H1 (cell line): ENCODE measurements around the gene SERPINB5. TPM values are rescaled to one million over a fixed set of nuclear protein-coding genes. Genes with fewer than 3 reads are reported as not detected.

Experiments used
- ASH2L ChIP-seq: fragments of 200-600, 300-600 bp; sonication (generic); IDR thresholded peaks from one replicate; pipeline ENCODE4 v1.7.1; 2017; ENCODE audit warnings: low read length
- BACH1 ChIP-seq: IDR thresholded peaks from 2 replicates; pipeline ENCODE4 v1.6.1; 2012; ENCODE audit warnings: low read length, improper control_type of control experiment
- CBX5 ChIP-seq: fragments of 300-800, 300-1000 bp; sonication (generic); IDR thresholded peaks from 2 replicates; pipeline ENCODE4 v1.7.1; 2016; ENCODE audit warnings: antibody characterized with exemption, low read length, low read depth
- CBX8 ChIP-seq: fragments of 300-800, 300-1000 bp; sonication (generic); IDR thresholded peaks from 2 replicates; pipeline ENCODE4 v1.7.1; 2016; ENCODE audit warnings: low read depth, low read length, borderline replicate concordance
- EZH2 ChIP-seq: fragments of 200-600 bp; sonication (generic); IDR thresholded peaks from 2 replicates; pipeline ENCODE4 v1.7.1; 2012; ENCODE audit warnings: low read depth, mild to moderate bottlenecking, moderate library complexity, low read length, inconsistent platforms; ENCODE audit not compliant: severe bottlenecking
- GABPA ChIP-seq: IDR thresholded peaks from 2 replicates; pipeline ENCODE4 v1.6.1; 2011; ENCODE audit warnings: mild to moderate bottlenecking, low read length, moderate library complexity, borderline replicate concordance; ENCODE audit not compliant: insufficient read depth
- RFX5 ChIP-seq: IDR thresholded peaks from 2 replicates; pipeline ENCODE4 v1.6.1; 2011; ENCODE audit warnings: low read depth, low read length, improper control_type of control experiment, borderline replicate concordance
- TBP ChIP-seq: IDR thresholded peaks from 2 replicates; pipeline ENCODE4 v1.6.1; 2011; ENCODE audit warnings: low read depth, low read length, improper control_type of control experiment
- polyA plus RNA-seq, 7 experiments: library from polyadenylated mRNA; depleted of rRNA in 3 of 7; stranded (reverse) in 5 of 7; unstranded in 2 of 7; fragments of >200 nt in 5 of 7; fragments of 200-250 nt in 2 of 7; gene quantifications; 1 replicate in 5 of 7; 2 replicates in 1 of 7; 4 replicates in 1 of 7; pipeline versions ENCODE4 v1.2.1 to v1.2.3, GENCODE V29; 2011 to 2013; ENCODE audit warnings: missing spikeins in 2 of 7, mixed read lengths in 2 of 7
- total RNA-seq: library from RNA; stranded (reverse); fragmentation: NEBNext Ultra II Directional; extraction: Animal tissue kit (Norgen Biotek cat#: 25700); gene quantifications from 2 replicates; pipeline ENCODE4 v1.2.1, GENCODE V29; 2021
- TF ChIP-seq, protein P1 (sequence below): fragments of 300-600 bp; sonication (generic); IDR thresholded peaks from 2 replicates; pipeline ENCODE4 v1.7.1; 2012; ENCODE audit warnings: low read length, moderate library complexity, mild to moderate bottlenecking, inconsistent platforms; ENCODE audit not compliant: insufficient replicate concordance
- TF ChIP-seq, protein P2 (sequence below): IDR thresholded peaks from 2 replicates; pipeline ENCODE4 v1.6.1; 2012; ENCODE audit warnings: inconsistent platforms
- TF ChIP-seq, protein P3 (sequence below): IDR thresholded peaks from 2 replicates; pipeline ENCODE4 v1.6.1; 2012; ENCODE audit warnings: inconsistent platforms

Gene SERPINB5
- total and polyA plus RNA-seq, 2 of the 8 experiments (the other 6 are each of a cell fraction or from before 2014, with no cell fraction given) = 0.03 TPM; not detected in 1

DNA sequence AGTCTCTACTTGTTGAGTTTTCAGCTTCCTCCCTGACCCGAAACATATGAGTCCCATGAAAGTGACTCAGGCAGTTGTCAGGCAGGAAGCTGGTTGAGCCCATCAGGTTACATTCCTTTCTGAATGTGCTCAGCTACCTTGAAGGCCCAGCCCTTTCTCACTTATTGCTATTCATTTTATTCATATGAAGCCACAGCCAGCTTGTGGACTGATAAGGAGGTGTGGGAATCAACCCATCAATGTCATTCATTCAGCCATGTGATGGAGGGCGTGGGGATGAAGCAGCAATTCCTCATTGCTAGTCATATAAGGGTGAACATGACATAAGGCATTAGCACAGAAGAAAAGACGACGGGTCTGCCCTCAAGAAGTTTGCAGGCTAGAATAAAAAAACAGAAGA lies 49.2 kb upstream of the SERPINB5 start (continued):
- TF ChIP-seq, protein P1, sequence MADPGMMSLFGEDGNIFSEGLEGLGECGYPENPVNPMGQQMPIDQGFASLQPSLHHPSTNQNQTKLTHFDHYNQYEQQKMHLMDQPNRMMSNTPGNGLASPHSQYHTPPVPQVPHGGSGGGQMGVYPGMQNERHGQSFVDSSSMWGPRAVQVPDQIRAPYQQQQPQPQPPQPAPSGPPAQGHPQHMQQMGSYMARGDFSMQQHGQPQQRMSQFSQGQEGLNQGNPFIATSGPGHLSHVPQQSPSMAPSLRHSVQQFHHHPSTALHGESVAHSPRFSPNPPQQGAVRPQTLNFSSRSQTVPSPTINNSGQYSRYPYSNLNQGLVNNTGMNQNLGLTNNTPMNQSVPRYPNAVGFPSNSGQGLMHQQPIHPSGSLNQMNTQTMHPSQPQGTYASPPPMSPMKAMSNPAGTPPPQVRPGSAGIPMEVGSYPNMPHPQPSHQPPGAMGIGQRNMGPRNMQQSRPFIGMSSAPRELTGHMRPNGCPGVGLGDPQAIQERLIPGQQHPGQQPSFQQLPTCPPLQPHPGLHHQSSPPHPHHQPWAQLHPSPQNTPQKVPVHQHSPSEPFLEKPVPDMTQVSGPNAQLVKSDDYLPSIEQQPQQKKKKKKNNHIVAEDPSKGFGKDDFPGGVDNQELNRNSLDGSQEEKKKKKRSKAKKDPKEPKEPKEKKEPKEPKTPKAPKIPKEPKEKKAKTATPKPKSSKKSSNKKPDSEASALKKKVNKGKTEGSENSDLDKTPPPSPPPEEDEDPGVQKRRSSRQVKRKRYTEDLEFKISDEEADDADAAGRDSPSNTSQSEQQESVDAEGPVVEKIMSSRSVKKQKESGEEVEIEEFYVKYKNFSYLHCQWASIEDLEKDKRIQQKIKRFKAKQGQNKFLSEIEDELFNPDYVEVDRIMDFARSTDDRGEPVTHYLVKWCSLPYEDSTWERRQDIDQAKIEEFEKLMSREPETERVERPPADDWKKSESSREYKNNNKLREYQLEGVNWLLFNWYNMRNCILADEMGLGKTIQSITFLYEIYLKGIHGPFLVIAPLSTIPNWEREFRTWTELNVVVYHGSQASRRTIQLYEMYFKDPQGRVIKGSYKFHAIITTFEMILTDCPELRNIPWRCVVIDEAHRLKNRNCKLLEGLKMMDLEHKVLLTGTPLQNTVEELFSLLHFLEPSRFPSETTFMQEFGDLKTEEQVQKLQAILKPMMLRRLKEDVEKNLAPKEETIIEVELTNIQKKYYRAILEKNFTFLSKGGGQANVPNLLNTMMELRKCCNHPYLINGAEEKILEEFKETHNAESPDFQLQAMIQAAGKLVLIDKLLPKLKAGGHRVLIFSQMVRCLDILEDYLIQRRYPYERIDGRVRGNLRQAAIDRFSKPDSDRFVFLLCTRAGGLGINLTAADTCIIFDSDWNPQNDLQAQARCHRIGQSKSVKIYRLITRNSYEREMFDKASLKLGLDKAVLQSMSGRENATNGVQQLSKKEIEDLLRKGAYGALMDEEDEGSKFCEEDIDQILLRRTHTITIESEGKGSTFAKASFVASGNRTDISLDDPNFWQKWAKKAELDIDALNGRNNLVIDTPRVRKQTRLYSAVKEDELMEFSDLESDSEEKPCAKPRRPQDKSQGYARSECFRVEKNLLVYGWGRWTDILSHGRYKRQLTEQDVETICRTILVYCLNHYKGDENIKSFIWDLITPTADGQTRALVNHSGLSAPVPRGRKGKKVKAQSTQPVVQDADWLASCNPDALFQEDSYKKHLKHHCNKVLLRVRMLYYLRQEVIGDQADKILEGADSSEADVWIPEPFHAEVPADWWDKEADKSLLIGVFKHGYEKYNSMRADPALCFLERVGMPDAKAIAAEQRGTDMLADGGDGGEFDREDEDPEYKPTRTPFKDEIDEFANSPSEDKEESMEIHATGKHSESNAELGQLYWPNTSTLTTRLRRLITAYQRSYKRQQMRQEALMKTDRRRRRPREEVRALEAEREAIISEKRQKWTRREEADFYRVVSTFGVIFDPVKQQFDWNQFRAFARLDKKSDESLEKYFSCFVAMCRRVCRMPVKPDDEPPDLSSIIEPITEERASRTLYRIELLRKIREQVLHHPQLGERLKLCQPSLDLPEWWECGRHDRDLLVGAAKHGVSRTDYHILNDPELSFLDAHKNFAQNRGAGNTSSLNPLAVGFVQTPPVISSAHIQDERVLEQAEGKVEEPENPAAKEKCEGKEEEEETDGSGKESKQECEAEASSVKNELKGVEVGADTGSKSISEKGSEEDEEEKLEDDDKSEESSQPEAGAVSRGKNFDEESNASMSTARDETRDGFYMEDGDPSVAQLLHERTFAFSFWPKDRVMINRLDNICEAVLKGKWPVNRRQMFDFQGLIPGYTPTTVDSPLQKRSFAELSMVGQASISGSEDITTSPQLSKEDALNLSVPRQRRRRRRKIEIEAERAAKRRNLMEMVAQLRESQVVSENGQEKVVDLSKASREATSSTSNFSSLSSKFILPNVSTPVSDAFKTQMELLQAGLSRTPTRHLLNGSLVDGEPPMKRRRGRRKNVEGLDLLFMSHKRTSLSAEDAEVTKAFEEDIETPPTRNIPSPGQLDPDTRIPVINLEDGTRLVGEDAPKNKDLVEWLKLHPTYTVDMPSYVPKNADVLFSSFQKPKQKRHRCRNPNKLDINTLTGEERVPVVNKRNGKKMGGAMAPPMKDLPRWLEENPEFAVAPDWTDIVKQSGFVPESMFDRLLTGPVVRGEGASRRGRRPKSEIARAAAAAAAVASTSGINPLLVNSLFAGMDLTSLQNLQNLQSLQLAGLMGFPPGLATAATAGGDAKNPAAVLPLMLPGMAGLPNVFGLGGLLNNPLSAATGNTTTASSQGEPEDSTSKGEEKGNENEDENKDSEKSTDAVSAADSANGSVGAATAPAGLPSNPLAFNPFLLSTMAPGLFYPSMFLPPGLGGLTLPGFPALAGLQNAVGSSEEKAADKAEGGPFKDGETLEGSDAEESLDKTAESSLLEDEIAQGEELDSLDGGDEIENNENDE = no peak
- no peak for TF ChIP-seq CBX8
- no peak for TF ChIP-seq CBX5
- TF ChIP-seq BACH1 = no peak
- no peak for TF ChIP-seq ASH2L
- TF ChIP-seq, protein P2, sequence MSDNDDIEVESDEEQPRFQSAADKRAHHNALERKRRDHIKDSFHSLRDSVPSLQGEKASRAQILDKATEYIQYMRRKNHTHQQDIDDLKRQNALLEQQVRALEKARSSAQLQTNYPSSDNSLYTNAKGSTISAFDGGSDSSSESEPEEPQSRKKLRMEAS = no peak
- TF ChIP-seq TBP = no peak
- TF ChIP-seq RFX5 = no peak
- no peak for TF ChIP-seq GABPA
- TF ChIP-seq, protein P3, sequence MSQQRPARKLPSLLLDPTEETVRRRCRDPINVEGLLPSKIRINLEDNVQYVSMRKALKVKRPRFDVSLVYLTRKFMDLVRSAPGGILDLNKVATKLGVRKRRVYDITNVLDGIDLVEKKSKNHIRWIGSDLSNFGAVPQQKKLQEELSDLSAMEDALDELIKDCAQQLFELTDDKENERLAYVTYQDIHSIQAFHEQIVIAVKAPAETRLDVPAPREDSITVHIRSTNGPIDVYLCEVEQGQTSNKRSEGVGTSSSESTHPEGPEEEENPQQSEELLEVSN = no peak
- TF ChIP-seq EZH2 = no peak
